ENCODE measurements around the gene CYP11A1. TPM values are rescaled to one million over a fixed set of nuclear protein-coding genes. Genes with fewer than 3 reads are reported as not detected.

Gene CYP11A1
- total RNA-seq, 1 donor from 2014 or later = not detected

DNA sequence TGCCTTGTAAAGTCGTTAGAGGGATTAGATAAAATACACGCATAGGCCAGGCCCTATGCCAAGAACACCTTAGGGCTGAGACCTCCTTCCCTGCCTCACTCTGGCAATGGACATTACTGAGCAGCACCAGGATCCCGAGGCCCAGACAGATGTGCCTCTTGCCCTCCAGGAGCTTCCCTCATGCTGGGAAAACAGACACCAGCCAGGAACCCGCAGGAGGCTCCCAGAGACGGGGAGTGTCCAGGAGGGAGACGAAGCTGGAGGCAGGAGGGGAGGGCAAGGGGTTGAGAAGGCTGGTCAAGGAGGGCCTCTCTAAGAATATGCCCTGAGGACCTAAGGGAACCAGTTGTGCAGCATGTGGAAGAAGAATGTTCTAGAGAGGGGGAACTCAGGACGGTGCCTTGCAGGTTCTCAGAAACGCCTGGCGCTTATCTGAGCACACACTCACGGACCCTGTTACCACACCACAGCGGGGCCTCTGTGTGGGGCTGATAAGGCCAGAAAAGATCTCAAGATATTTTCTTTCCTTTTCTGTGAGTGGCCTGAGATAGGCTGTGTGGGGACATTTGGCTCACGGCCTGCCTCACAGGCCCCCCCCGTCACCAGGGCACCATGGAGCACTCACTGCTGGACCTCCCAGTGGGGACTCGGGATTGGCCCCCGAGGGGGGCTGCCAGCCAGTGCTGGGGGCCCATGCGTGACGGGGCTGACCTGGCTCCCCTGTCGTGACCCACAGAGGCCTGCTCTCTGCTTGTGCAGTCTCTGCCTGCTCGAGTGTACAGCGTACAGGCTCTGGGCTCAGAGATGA lies 22.0 kb upstream of the CYP11A1 start:
- DNase-seq (ENCODE audit: low read depth in 2 of 2) = no peak

DNA sequence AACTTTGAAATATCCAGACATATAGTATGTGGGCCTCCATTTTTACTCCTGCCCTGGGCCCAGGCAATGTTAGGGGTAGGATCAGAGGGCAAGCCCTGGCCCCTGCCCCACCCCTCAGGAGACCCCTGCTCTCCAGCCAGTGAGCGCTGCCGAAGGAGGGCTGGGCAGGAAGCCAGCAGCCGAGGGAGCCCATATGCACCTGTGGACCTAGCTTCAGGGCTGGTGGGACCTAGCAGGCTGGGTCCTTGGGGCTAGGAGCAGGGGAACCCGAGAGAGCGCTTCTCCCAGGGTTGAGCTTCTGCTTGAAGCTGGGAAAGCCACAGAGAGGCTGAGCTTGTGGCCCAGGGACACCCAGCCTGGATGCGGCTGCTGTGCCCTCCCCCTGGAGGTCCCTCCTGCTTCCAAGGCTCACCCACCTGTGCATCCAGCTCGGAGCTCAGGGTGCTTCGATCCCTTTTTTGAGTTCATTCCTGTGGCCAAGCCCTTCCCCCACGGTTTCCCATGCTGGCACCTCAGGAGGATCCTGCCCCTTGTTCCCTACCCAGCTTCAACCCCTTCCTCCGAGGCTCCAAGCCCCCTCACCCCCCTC lies 21.0 kb upstream of the CYP11A1 start:
- no peak for DNase-seq (ENCODE audit: low read depth in 2 of 2)

DNA sequence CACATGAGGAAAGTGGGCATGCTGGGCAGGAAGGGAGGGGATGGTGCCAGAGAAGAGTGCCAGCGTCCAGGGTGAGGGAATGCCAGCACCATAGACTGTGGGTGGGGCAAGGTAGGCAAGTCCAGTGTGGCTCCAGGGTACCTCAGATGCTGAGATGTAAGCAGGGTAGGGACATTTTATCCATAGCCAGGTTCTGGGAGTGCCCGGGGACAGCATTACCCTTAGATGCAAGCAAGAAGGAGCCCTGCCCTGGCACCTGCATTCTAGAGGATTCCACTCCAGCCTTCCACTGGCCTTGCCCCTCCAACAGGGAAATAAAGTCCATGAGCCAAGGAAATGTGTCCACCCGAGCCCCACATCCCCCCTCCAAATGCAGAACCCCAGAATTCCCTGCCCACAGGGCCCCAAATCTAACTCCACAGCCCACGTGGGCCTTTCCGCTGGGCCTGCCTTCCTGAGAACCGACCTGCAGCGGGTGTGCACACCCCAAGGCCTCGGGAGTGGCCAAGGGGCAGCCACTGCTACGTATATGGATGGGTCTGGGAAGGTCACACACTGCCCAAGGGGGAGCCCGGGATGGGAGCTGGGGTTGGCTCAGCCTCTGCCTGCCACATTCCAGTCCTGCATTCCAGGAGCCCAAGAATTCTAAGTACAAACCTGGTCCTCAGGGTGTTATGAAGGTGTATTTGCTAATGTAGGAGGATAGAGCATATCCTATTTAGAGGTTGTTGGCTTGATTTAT lies 20.3 kb upstream of the CYP11A1 start:
- no peak for DNase-seq (ENCODE audit: low read depth in 2 of 2)

DNA sequence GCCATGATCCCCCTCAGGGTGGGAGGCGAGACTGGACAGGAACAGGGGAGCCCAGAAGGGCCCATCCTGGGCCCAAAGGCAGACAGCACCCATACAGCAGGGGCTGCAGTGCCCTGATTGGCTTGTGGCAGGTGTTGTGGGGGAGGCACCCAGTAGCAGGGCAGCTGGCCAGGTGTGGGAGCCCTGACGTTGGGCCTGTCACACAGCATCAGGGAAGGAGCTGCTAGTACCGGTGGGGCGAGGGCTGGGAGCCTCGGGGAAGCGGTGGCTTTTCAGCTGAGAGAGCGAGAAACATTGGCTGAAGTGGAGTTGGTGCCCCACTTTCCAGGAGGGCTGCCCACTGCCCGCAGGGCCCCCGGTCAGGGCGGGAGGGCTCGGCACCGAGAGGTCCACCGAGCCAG lies 19.7 kb upstream of the CYP11A1 start:
- no peak for DNase-seq (ENCODE audit: low read depth in 2 of 2)

- no peak for DNase-seq (ENCODE audit: low read depth in 2 of 2)
Observed at GRCh38 chr15:74386496-74387140, 19.2 kb upstream of the CYP11A1 start.

DNA sequence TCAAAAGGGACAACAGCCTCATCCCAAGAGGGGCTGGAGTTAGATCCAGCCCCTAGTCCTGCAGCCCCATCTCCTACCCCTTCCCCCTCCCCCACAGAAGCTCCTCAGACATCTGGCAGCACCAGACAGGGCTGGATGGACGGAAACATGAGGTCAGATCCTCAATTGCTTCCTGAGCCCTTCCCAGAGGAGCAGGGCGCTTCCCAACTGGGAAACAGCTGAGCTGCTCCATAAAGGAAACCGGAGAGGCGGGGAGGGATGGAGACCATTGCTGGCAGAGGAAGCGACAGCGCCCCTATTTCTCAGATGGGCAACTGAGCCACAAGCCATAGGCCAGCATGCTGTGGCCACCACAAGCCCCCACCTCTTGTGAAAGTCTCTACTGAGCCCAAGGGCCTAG lies 18.3 kb upstream of the CYP11A1 start:
- peak in 1 of 2 donors; percentile 50 for DNase-seq (ENCODE audit: low read depth in 2 of 2)

GRCh38 chr15:74384881-74385643 lies 17.6 kb upstream of the CYP11A1 start:
- DNase-seq (ENCODE audit: low read depth in 2 of 2) = peak in 1 of 2 donors; percentile 63

- no peak for DNase-seq (ENCODE audit: low read depth in 2 of 2)
Observed at GRCh38 chr15:74384566-74384880, 17.1 kb upstream of the CYP11A1 start.

DNA sequence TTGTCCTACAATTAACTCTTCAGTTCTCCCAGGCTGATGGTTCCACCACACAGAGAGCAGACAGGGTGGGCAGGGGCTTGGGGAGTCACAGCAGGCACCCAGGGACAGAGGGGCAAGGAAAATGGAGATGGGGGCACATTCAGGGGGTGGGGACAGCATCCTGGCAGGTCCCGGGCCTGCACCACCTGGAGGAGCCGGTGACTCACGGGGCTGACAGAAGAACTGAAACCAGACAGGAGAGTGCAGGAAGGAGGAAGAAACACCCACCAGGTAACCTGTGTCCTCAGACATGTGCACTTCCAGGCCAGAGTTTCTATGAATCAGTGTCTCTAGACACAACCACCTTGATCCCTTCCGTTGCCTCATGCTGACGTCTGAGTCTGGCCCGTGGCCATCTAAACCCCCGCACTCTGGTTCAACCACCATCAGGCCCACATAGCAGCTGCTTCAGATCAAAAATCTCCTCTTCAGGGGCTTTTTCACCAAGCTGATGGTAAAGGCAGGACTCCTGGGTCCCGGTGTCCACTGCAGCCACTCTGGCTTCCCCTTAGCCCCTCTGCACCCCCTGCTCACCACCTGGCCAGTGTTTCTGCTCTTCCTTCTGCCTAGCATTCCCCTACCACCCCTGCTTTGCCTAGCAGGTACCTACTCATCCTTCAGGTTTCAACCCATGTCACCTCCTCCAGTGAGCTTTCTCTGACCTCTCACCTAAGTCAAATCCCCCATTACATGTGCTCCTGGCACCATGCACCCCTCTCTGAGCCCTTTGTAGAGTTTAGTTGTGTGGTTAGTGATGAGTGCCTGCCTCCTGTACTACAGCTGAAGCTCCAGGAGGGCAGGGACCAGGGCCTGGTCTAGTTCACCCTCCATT lies 16.5 kb upstream of the CYP11A1 start:
- DNase-seq (ENCODE audit: low read depth in 2 of 2) = peak in 1 of 2 donors; percentile 32

- DNase-seq (ENCODE audit: low read depth in 2 of 2) = no peak
Observed at GRCh38 chr15:74383286-74383685, 15.8 kb upstream of the CYP11A1 start.

DNA sequence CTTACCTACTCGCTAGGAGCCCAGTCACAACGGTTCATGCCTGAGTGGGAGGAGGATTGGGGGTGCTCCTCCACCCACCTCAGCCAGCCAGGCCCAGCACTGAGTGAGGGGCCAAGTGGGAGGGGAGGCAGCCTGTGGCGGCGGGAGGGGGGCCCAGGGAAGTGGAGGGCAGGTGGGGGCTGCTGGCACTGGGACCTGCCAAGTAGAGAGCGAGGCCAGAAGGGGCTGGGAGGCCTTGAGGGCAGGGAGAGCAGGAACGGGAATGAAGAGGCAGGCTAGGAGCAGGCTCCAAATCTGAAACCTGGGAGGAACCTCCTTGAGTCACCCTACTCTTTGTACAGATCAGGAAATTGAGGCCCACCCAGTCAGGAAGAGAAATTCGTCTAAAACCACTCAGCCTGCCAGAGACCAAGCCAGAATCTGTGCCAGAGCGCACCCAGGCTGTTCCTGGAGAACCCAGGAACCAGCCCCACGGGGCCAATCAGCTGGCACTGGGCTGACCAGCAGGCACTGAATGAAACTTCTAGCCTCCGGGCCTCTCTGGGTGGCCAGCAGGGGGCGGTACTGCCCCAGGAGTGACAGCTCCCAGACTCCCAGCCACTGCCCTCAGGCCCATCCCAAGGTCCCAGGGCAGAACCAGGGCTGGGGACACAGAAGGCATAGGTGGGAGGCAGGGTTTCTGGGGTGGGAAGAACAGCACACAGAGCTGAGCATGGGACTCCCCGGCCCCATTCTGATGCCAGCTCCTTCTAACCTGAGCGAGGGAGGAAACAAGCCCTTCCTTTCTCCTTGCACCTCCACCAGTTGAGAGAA lies 14.8 kb upstream of the CYP11A1 start:
- peak; percentile 53 to 77 for DNase-seq (ENCODE audit: low read depth in 2 of 2)

- DNase-seq (ENCODE audit: low read depth in 2 of 2) = no peak
Observed at GRCh38 chr15:74381481-74381880, 14.0 kb upstream of the CYP11A1 start.

DNA sequence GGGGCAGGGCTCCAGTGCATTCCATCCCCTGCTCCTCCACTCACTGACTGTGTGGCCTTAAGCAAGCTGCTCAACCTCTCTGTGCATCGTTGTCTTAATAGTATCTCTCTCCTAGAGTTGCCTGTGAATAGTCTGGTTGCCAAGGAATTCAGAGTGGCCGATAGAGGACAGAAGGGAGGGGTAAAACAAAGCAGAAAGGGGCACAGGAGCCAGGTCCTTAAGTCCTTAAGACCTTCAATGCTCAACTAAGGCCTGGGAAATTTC lies 13.7 kb upstream of the CYP11A1 start:
- DNase-seq (ENCODE audit: low read depth in 2 of 2) = no peak

DNA sequence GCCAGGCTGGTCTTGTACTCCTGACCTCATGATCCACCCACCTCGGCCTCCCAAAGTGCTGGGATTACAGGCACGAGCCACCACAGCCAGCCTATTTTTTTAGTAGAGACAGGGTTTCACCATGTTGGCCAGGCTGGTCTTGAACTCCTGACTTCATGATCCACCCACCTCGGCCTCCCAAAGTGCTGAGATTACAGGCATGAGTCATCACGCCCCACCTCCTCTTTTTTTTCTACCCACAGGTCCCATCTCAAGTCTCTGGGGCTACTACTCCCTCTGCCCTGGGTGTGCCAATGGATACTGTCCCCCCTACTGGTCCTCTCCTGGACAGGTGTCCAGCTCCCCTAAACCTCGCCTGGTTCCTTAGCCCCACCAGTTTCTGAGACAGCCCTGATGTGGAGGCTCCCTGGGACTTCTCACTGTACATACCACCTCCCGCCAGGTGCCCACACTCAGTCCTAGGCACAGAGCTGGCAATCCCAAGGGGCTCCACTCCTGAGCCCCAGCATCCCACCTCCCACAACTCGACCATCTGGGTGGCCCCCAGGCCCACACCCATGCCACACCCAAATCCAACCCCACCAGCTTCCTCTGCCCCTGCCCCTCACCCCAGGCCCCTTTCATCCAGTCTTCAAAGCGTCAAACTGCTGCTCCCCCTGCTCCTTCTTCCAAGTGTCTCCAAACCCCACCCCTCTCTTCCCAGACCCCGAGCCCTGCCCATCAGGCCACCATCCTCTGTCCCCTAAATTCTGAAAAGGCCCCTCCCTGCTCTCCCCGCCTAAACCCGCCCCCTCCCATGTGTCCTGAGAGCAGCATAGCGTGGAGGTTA lies 13.1 kb upstream of the CYP11A1 start:
- DNase-seq (ENCODE audit: low read depth in 2 of 2) = no peak

GRCh38 chr15:74378848-74379247 lies 11.4 kb upstream of the CYP11A1 start:
- peak in 1 of 2 donors; percentile 32 for DNase-seq (ENCODE audit: low read depth in 2 of 2)

- DNase-seq (ENCODE audit: low read depth in 2 of 2) = no peak
Observed at GRCh38 chr15:74377831-74378766, 10.7 kb upstream of the CYP11A1 start.

GRCh38 chr15:74376825-74377581 lies 9.6 kb upstream of the CYP11A1 start:
- no peak for DNase-seq (ENCODE audit: low read depth in 2 of 2)
